GM20000 (cell line): ENCODE data around the gene PCARE.

Experiments
- DNase-seq: peaks from one replicate; pipeline ENCODE4 v3.0.0; 2012; ENCODE audit warnings: low spot score
- TF ChIP-seq, protein P1 (sequence below): IDR thresholded peaks from 2 replicates; pipeline ENCODE4 v1.5.1; 2012; ENCODE audit warnings: mild to moderate bottlenecking, control low read depth; ENCODE audit errors: extremely low read depth, missing control alignments

The PCARE gene

GRCh38 chr2:29063056-29063455, 11.3 kb downstream of the PCARE start:
- DNase-seq, result no peak
- TF ChIP-seq, protein P1, sequence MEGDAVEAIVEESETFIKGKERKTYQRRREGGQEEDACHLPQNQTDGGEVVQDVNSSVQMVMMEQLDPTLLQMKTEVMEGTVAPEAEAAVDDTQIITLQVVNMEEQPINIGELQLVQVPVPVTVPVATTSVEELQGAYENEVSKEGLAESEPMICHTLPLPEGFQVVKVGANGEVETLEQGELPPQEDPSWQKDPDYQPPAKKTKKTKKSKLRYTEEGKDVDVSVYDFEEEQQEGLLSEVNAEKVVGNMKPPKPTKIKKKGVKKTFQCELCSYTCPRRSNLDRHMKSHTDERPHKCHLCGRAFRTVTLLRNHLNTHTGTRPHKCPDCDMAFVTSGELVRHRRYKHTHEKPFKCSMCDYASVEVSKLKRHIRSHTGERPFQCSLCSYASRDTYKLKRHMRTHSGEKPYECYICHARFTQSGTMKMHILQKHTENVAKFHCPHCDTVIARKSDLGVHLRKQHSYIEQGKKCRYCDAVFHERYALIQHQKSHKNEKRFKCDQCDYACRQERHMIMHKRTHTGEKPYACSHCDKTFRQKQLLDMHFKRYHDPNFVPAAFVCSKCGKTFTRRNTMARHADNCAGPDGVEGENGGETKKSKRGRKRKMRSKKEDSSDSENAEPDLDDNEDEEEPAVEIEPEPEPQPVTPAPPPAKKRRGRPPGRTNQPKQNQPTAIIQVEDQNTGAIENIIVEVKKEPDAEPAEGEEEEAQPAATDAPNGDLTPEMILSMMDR, result no peak

GRCh38 chr2:29062371-29062770, 12.0 kb downstream of the PCARE start:
- TF ChIP-seq, protein P1, result no peak
- no peak for DNase-seq

- no peak for DNase-seq
- TF ChIP-seq, protein P1, result no peak
Observed at GRCh38 chr2:29061616-29062015, 12.7 kb downstream of the PCARE start.

GRCh38 chr2:29061176-29061575, 13.1 kb downstream of the PCARE start:
- DNase-seq, result no peak
- TF ChIP-seq, protein P1, result no peak

DNA sequence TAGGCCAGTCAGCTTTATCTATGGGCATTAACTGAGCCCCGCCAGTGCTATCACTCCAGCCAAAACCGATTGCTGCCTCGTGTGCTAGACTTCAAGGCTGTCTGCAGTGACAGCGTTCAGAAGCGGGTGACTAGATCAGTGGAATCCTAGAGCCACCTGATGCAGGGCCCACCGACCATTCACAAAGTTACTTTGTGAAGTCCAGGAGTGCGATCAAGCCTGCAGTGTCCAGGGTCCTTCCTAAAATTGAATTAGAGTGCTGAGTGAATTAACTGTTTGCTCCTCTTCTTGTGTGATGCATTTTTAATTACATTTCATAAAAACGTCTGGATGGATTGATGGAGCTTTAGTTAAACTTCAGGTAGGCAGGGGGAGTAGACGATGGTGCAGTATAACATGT, 13.9 kb downstream of the PCARE start:
- DNase-seq, result no peak
- TF ChIP-seq, protein P1, result no peak

GRCh38 chr2:29059624-29060023, 14.7 kb downstream of the PCARE start:
- no peak for DNase-seq
- TF ChIP-seq, protein P1, result no peak

DNA sequence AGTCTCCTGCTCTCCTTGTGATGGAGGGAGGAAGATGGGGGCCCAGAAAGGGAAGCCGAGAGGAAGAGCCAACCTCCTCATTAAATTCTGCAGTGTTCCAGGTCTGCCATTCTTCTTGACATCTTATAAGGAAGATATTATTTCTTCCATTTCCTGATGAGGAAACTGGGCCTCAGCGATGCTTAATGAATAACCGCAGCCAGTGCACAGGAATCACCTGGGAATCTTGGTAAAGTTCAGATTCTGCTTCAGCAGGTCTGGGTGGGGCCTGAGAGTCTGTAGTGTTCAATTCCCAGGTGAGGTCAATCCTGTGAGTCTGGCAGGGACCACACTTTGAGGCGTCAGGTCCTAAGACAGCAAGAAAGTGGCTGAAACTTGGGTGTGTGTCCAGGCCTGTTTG, 17.3 kb downstream of the PCARE start:
- TF ChIP-seq, protein P1, result no peak
- DNase-seq, result no peak
